ENCODE measurements around the gene MED7.

Gene MED7, protein sequence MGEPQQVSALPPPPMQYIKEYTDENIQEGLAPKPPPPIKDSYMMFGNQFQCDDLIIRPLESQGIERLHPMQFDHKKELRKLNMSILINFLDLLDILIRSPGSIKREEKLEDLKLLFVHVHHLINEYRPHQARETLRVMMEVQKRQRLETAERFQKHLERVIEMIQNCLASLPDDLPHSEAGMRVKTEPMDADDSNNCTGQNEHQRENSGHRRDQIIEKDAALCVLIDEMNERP

DNA sequence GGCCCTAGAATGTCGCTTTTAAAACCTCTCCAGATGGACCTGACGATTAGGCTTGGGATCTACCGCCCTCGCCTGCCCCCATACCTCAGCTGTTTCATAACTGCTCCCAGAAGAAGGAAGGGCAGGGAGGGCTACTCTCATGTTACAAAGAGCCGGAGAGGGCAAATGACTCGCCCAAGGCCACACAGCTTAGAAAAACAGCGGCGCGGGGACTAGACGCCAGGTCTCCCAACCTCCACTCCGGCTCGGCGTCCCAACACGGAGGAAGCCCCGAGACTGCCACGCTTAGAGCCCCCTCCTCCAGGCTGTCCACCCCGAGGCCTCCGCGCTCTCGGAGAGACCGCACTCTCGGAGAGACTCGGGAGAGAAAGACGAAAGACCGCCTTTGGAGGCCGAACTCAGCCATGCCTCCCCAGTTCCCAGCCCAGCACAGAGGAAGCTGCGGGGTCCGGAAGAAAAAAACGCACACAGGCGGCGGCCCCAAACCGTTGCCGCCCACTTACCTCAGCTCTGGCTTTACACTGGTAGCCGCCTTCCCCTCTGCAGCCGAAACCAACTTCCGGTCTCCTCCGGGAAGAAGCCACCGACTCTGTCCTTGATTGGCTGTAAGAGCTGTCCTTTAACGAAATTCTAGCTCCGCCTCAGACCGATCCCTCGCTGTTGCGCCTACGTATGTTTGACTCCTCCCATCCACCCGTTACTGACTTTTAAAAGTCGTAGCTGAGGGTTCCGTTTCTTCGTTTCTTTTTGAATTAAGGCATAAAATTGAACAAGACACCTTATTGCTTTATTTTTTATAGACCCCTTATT, at the start of gene MED7:
TSS of gene MED7 (minus strand) at position 549 of the 810 bp plus-strand sequence. CDS start 3,434 bp downstream, outside the sequence.
- H3K4me1 ChIP-seq (ENCODE audit: control insufficient read depth, low read length), result peaks cover 22% of the 10 kb centered on the region
- H3K27ac ChIP-seq (ENCODE audit: low read depth, low read length), result peak within 1 kb of the TSS; percentile 68
- TF ChIP-seq, protein P1, sequence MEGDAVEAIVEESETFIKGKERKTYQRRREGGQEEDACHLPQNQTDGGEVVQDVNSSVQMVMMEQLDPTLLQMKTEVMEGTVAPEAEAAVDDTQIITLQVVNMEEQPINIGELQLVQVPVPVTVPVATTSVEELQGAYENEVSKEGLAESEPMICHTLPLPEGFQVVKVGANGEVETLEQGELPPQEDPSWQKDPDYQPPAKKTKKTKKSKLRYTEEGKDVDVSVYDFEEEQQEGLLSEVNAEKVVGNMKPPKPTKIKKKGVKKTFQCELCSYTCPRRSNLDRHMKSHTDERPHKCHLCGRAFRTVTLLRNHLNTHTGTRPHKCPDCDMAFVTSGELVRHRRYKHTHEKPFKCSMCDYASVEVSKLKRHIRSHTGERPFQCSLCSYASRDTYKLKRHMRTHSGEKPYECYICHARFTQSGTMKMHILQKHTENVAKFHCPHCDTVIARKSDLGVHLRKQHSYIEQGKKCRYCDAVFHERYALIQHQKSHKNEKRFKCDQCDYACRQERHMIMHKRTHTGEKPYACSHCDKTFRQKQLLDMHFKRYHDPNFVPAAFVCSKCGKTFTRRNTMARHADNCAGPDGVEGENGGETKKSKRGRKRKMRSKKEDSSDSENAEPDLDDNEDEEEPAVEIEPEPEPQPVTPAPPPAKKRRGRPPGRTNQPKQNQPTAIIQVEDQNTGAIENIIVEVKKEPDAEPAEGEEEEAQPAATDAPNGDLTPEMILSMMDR (IDR thresholded peaks at IDR 0.05; ENCODE audit: low read depth, low read length, poor library complexity, severe bottlenecking), result no peak
- no peak for TF ChIP-seq EZH2phosphoT487 (IDR thresholded peaks at IDR 0.05; ENCODE audit: borderline replicate concordance, low read length)
- H3K79me2 ChIP-seq (ENCODE audit: control insufficient read depth, low read length), result peaks cover 51% of the 10 kb centered on the region
- peaks cover 5% of the 10 kb centered on the region; the same call in 1 of the 2 replicates for H3F3A ChIP-seq (ENCODE audit: control insufficient read depth, insufficient read depth)
- H3K27me3 ChIP-seq (ENCODE audit: control insufficient read depth, low read length), result no peaks in the 10 kb centered on the region
- no peaks in the 10 kb centered on the region for H4K20me1 ChIP-seq (ENCODE audit: control insufficient read depth, insufficient read depth, low read depth, low read length)
- H3K9me2 ChIP-seq (replicated peaks; ENCODE audit: control insufficient read depth, low read length), result no peaks in the 10 kb centered on the region
- H3K4me2 ChIP-seq (ENCODE audit: low read length), result peak within 1 kb of the TSS; percentile 85
- H3K4me3 ChIP-seq (ENCODE audit: low read length), result peak within 1 kb of the TSS; percentile 91
- peaks cover 36% of the 10 kb centered on the region for H3K36me3 ChIP-seq (ENCODE audit: control insufficient read depth, low read length)
- H3K9me3 ChIP-seq (ENCODE audit: control insufficient read depth, insufficient read depth, low read length), result no peaks in the 10 kb centered on the region

DNA sequence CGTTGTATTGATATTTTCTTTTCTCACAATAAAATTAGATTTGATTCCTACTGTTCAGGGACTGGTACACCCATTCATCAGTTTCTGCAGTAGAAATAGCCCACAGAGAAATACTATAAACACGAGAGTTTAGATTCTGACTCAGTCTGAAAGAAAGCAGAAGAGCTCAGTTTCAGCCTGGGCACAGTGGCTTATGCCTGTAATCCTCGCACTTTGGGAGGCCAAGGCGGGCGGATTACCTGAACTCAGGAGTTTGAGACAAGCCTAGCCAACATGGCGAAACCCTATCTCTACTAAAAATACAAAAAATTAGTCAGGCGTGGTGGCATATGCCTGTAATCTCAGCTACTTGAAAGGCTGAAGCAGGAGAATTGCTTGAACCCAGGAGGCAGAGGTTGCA, 46.6 kb upstream of the MED7 start:
- Histone ChIP-seq H3K79me2 (ENCODE audit: control insufficient read depth, low read length) (no peaks in the 10 kb centered on the region), H3K4me3 (ENCODE audit: low read length) (no peak overlapping the region), H3K36me3 (ENCODE audit: control insufficient read depth, low read length) (no peaks in the 10 kb centered on the region), H3K27ac (ENCODE audit: low read depth, low read length) (no peak overlapping the region), H3K4me2 (ENCODE audit: low read length) (no peak overlapping the region), H3K27me3 (ENCODE audit: control insufficient read depth, low read length) (peaks cover 9% of the 10 kb centered on the region; the same call in 1 of the 2 replicates), H3K9me3 (ENCODE audit: control insufficient read depth, insufficient read depth, low read length) (no peaks in the 10 kb centered on the region), H4K20me1 (ENCODE audit: control insufficient read depth, insufficient read depth, low read depth, low read length) (no peaks in the 10 kb centered on the region), H3K4me1 (ENCODE audit: control insufficient read depth, low read length) (no peaks in the 10 kb centered on the region), H3K9me2 (replicated peaks; ENCODE audit: control insufficient read depth, low read length) (no peaks in the 10 kb centered on the region), H3F3A (ENCODE audit: control insufficient read depth, insufficient read depth) (no peaks in the 10 kb centered on the region)
- TF ChIP-seq, protein P1 (IDR thresholded peaks at IDR 0.05; ENCODE audit: low read depth, low read length, poor library complexity, severe bottlenecking), result no peak
- no peak for TF ChIP-seq EZH2phosphoT487 (IDR thresholded peaks at IDR 0.05; ENCODE audit: borderline replicate concordance, low read length)

DNA sequence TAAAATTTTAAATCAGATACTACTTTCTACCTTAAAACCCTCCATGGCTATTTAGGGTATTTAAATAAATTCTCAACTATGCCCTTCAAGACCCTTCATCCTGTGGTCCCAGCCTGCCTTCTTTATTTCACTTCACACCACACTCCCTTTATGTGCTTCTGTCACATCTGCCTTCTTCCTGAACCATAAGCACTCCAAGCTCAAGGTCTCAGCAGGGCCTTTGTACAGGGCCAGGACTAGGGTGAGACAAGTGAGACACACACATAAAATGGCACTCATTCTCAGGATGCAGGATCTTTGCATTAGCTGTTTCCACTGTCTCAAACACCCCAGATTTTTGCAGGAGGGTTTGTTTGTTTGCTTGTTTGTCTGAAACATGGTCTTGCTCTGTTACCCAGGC, 45.6 kb upstream of the MED7 start:
- Histone ChIP-seq H3K4me3 (ENCODE audit: low read length) (no peak overlapping the region), H3F3A (ENCODE audit: control insufficient read depth, insufficient read depth) (no peaks in the 10 kb centered on the region), H3K79me2 (ENCODE audit: control insufficient read depth, low read length) (no peaks in the 10 kb centered on the region), H3K27ac (ENCODE audit: low read depth, low read length) (no peak overlapping the region), H4K20me1 (ENCODE audit: control insufficient read depth, insufficient read depth, low read depth, low read length) (no peaks in the 10 kb centered on the region), H3K9me3 (ENCODE audit: control insufficient read depth, insufficient read depth, low read length) (no peaks in the 10 kb centered on the region), H3K4me1 (ENCODE audit: control insufficient read depth, low read length) (no peaks in the 10 kb centered on the region), H3K27me3 (ENCODE audit: control insufficient read depth, low read length) (peaks cover 5% of the 10 kb centered on the region; the same call in 1 of the 2 replicates), H3K36me3 (ENCODE audit: control insufficient read depth, low read length) (no peaks in the 10 kb centered on the region), H3K4me2 (ENCODE audit: low read length) (no peak overlapping the region), H3K9me2 (replicated peaks; ENCODE audit: control insufficient read depth, low read length) (no peaks in the 10 kb centered on the region)
- no peak for TF ChIP-seq EZH2phosphoT487 (IDR thresholded peaks at IDR 0.05; ENCODE audit: borderline replicate concordance, low read length)
- TF ChIP-seq, protein P1 (IDR thresholded peaks at IDR 0.05; ENCODE audit: low read depth, low read length, poor library complexity, severe bottlenecking), result no peak

Measured in DOHH2 (cell line).